DMS79 (cell line): ENCODE measurements around the gene ANGPTL4.

ENCODE experiments used
- DNase-seq: peaks from one replicate; lab custom pipeline; 2025; lab: John Stamatoyannopoulos, UW

Gene ANGPTL4

GRCh38 chr19:8413629-8413995 is 49.7 kb downstream of the ANGPTL4 start:
- no peak for DNase-seq

GRCh38 chr19:8416796-8417195 is 52.8 kb downstream of the ANGPTL4 start:
- no peak for DNase-seq

DNA sequence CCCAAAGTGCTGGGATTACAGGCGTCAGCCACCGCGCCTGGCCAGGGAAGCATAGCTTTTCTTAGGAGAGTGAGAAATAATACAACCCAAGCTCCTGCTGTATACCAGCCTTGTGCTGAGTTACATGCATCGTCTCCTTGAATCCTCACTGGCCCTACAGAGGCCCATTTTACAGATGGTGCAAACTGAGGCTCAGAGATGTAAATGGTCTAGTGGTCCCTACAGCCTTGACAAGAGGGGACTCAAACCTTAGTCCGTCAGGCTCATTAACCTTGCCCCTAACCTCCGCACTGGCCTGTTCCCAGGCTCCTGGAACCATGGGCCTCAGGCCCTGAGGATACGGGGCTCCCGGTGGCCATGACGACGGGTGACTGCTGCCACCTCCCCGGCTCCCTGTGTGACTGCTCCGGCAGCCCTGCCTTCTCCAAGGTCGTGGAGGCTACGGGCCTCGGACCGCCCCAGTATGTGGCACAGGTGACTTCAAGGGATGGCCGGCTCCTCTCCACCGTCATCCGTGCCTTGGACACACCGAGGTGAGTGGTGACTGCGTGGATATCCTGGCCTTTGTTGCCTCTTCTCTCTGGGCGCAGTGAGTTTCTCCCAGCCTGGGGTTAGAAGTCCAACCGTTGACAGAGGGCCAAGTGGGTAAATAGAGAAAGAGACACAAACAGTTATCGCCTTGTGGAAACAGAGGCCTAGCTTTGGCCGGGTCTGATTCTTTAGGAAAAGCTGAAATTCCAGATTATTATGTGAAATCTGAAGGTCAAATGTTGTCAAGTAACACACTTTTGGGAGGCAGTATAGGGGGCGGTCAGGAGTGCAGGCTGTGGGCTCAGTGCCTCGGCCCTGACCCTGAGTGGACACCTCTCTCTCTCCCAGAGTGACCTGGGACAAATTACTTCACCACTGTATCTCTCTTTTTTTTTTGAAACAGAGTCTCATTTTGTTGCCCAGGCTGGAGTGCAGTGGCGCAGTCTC is 57.8 kb downstream of the ANGPTL4 start:
- no peak for DNase-seq

DNA sequence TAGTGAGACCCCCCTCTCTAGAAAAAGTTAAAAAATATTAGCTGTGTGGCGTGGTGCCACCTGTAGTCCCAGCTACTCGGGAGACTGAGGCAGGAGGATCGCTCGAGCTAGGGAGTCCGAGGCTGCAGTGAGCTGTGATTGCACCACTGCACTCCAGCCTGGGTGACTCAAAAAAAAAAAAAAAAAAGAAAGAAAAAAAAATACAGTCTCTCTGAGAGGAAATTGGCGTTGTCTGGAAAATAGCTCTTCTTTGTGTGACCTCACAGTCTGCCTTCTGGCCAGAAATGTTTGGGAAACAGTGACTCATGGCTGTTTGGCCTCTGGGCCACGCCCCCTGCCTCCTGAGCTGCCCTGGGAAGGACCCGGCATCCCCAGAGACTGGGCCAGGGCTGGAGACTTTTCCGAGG is 59.9 kb downstream of the ANGPTL4 start:
- no peak for DNase-seq
